K562 (cell line): ENCODE measurements around the gene THOP1. TPM values are rescaled to one million over a fixed set of nuclear protein-coding genes. Genes with fewer than 3 reads are reported as not detected.

Experiments
- ATAC-seq: fragments of 200-7000 bp; cut with Tn5 transposase; 3 replicates; pipeline ENCODE4 v1.9.1; 2020; ENCODE audit warnings: moderate library complexity
- BruUV-seq: library from RNA; stranded (reverse); fragments of 400-500 nt; replicated peaks from 2 replicates; lab custom pipeline; 2021; lab: Mats Ljungman, UMichigan
- CTCF ChIA-PET: fragments of 300-600 bp; formaldehyde crosslinking; extraction: SDS; loops from one replicate; lab custom pipeline; 2021; ENCODE audit warnings: low intra/inter-chr PET ratio; lab: Yijun Ruan, JAX
- POLR2A ChIA-PET: fragments of 300-600, 350-650 bp; sonication (Branson Sonifier 250); formaldehyde crosslinking; extraction: SDS; loops from one replicate; lab custom pipeline; 2021; ENCODE audit warnings: antibody characterized with exemption, inconsistent platforms; lab: Yijun Ruan, JAX
- DNase-seq, 4 experiments: peaks; one replicate each; pipeline versions ENCODE4 v3.0.0 to v3.0.0-alpha.2; 2011 to 2018; ENCODE audit warnings: low spot score in 3 of 4, mixed read lengths in 3 of 4; ENCODE audit errors: extremely low read depth in 1 of 4
- FAIRE-seq: peaks from 2 replicates; lab custom pipeline; 2011; peaks lifted over from hg19 to GRCh38; lab: Jason Lieb, UNC
- H2AFZ ChIP-seq: 2 replicates; pipeline ENCODE4 v1.6.0; 2011; ENCODE audit warnings: low read depth, low read length, control low read depth, inconsistent platforms
- H3K27ac ChIP-seq: fragments of 200-600 bp; 3 replicates; pipeline ENCODE4 v1.8.0; 2011; ENCODE audit warnings: low read depth, mild to moderate bottlenecking, control low read depth, inconsistent platforms, low read length, moderate library complexity, mixed read lengths; ENCODE audit errors: extremely low read depth
- H3K27me3 ChIP-seq, 2 experiments: fragments of 300-600 bp in 1 of 2; 2 replicates in 1 of 2; 3 replicates in 1 of 2; pipeline versions ENCODE4 v1.6.0 to v1.8.0; 2011; ENCODE audit warnings: inconsistent platforms in 2 of 2, low read length in 2 of 2, mild to moderate bottlenecking in 1 of 2, mixed read lengths in 1 of 2, moderate library complexity in 1 of 2; ENCODE audit not compliant: control insufficient read depth in 2 of 2, insufficient read depth in 2 of 2
- H3K36me3 ChIP-seq: fragments of 300-600 bp; 3 replicates; pipeline ENCODE4 v1.8.0; 2011; ENCODE audit warnings: mild to moderate bottlenecking, low read length, inconsistent platforms; ENCODE audit not compliant: control insufficient read depth, insufficient read depth
- H3K4me1 ChIP-seq, 2 experiments: fragments of 200-600 bp in 1 of 2; replicated peaks in 1 of 2; 2 replicates in 1 of 2; 3 replicates in 1 of 2; pipeline versions ENCODE4 v1.5.1 to v1.8.0; 2011; ENCODE audit warnings: inconsistent platforms in 2 of 2, low read length in 2 of 2, mild to moderate bottlenecking in 1 of 2, mixed read lengths in 1 of 2, moderate library complexity in 1 of 2; ENCODE audit not compliant: control insufficient read depth in 2 of 2, insufficient read depth in 2 of 2
- H3K4me2 ChIP-seq: 2 replicates; pipeline ENCODE4 v1.6.1; 2011; ENCODE audit warnings: low read length, control low read depth, inconsistent platforms, mixed read lengths; ENCODE audit not compliant: insufficient read depth
- H3K4me3 ChIP-seq: fragments of 200-600 bp; sonication (generic), shearing (Covaris generic); 2 replicates; pipeline ENCODE4 v1.5.1; 2016; ENCODE audit warnings: control low read depth, inconsistent platforms
- H3K79me2 ChIP-seq: fragments of 200-600 bp; 3 replicates; pipeline ENCODE4 v1.8.0; 2011; ENCODE audit warnings: low read length, inconsistent platforms; ENCODE audit not compliant: control insufficient read depth, insufficient read depth
- H3K9ac ChIP-seq, 2 experiments: 2 replicates each; pipeline versions ENCODE4 v1.6.0 to v1.6.1; 2011; ENCODE audit warnings: low read depth in 2 of 2, low read length in 2 of 2, control low read depth in 1 of 2, inconsistent platforms in 1 of 2, mild to moderate bottlenecking in 1 of 2, mixed read lengths in 1 of 2; ENCODE audit not compliant: insufficient read depth in 1 of 2
- H3K9me1 ChIP-seq: one replicate; pipeline ENCODE4 v1.6.0; 2011; ENCODE audit warnings: inconsistent platforms, mild to moderate bottlenecking, low read length, moderate library complexity; ENCODE audit not compliant: control insufficient read depth, insufficient read depth
- H3K9me3 ChIP-seq: replicated peaks from 2 replicates; pipeline ENCODE4 v1.5.1; 2011; ENCODE audit warnings: low read depth, low read length, inconsistent platforms; ENCODE audit not compliant: control insufficient read depth, insufficient read depth
- H4K20me1 ChIP-seq: replicated peaks from 2 replicates; pipeline ENCODE4 v1.6.1; 2011; ENCODE audit warnings: low read length, inconsistent platforms, mixed read lengths; ENCODE audit not compliant: control insufficient read depth, insufficient read depth
- ADNP ChIP-seq: fragments of 200-800 bp; sonication (Bioruptor generic); IDR thresholded peaks from 2 replicates; pipeline ENCODE4 v1.6.1; 2016; ENCODE audit warnings: missing genetic modification characterization, missing compliant biosample characterization
- CBFB ChIP-seq: sonication (generic); formaldehyde crosslinking; IDR thresholded peaks from 2 replicates; pipeline ENCODE4 v1.4.0; 2020; ENCODE audit warnings: mild to moderate bottlenecking, missing genetic modification reagents
- TAF15 ChIP-seq: fragments of 200-400 bp; formaldehyde crosslinking; IDR thresholded peaks from 2 replicates; pipeline ENCODE4 v1.6.1; 2017; ENCODE audit warnings: mild to moderate bottlenecking, low read depth, low read length, moderate library complexity
- TCF3 ChIP-seq: sonication (generic); formaldehyde crosslinking; IDR thresholded peaks from 2 replicates; pipeline ENCODE4 v1.4.0; 2020; ENCODE audit warnings: mild to moderate bottlenecking, missing genetic modification reagents
- ZNF77 ChIP-seq: fragments of 250-450 bp; sonication (Bioruptor Pico); IDR thresholded peaks from 2 replicates; pipeline ENCODE4 v1.5.0; 2020
- ZNF778 ChIP-seq: fragments of 450-650 bp; formaldehyde crosslinking; IDR thresholded peaks from 2 replicates; pipeline ENCODE4 v1.4.0; 2020; ENCODE audit warnings: mild to moderate bottlenecking, moderate library complexity
- WGBS: fragments of 100-300 bp; shearing (Covaris generic); methylation state at CpG from one replicate; pipeline ENCODE4 v1.1.6; 2016; ENCODE audit warnings: low coverage, mixed read lengths; ENCODE audit not compliant: insufficient coverage; ENCODE audit errors: missing lambda C conversion rate; 5-methylcytosine and 5-hydroxymethylcytosine counted together
- in situ Hi-C: fragments of 300-500 bp; cut with MboI; formaldehyde crosslinking; loops from 4 replicates; pipeline ENCODE4 v1.15.0; 2018; ENCODE audit warnings: inconsistent platforms, mixed read lengths
- intact Hi-C: fragments of 100-400 bp; cut with micrococcal nuclease; formaldehyde crosslinking; loops from 2 replicates; pipeline ENCODE4 v1.14.2; 2022
- polyA plus RNA-seq, 8 experiments: library from polyadenylated mRNA; depleted of rRNA in 4 of 8; stranded (reverse) in 5 of 8; unstranded in 3 of 8; fragments of >200 nt; fragmentation: Nextera tagmentation in 2 of 8; fragmentation: Illumina TruSeq in 1 of 8; extraction: Ambion mirVana in 2 of 8; extraction: Trizol in 1 of 8; gene quantifications; 2 replicates each; pipeline versions ENCODE4 v1.2.1 to v1.2.3, GENCODE V29; 2011 to 2014; ENCODE audit warnings: inconsistent platforms in 1 of 8, missing spikeins in 1 of 8
- total RNA-seq, 7 experiments: library from RNA; depleted of rRNA in 6 of 7; stranded (reverse); fragments of >200 nt in 6 of 7; fragmentation: Illumina TruSeq in 2 of 7; extraction: Trizol in 2 of 7; gene quantifications; 2 replicates each; pipeline versions ENCODE4 v1.2.1 to v1.2.3, GENCODE V29; 2011 to 2021; ENCODE audit warnings: low replicate concordance in 1 of 7
- TF ChIP-seq, protein P1 (sequence below): fragments of 450-650 bp; IDR thresholded peaks from 2 replicates; pipeline ENCODE4 v1.6.1; 2016

THOP1 gene
- total and polyA plus RNA-seq, 9 of the 15 experiments (the other 6 are each of a cell fraction or from before 2014, with no cell fraction given) = 1.3 to 255 (median 96.1) TPM

DNA sequence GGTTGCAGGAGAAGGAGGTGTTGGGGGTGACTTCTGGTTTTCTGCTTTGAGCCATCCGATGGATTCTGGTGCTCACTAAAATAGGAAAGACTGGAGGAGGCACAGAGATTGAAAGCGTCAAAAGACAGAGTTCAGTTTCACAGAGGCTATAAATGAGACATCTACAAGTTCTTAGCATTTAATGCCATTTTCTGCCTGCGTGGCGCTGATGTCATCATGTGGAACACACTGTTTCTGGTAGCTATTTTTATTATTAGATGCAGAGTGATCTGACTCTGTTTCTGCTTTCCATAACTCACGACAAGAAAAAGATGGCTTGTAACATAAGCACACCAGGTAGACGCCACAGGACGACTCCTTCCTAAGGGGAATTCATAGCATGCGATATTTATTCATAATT is 42.2 kb upstream of the THOP1 start (continued):
- TF ChIP-seq TAF15 (no peak), ZNF77 (CRISPR knock-in tag) (no peak), ADNP (tag) (no peak), CBFB (no peak), ZNF778 (CRISPR knock-in tag) (no peak)

DNA sequence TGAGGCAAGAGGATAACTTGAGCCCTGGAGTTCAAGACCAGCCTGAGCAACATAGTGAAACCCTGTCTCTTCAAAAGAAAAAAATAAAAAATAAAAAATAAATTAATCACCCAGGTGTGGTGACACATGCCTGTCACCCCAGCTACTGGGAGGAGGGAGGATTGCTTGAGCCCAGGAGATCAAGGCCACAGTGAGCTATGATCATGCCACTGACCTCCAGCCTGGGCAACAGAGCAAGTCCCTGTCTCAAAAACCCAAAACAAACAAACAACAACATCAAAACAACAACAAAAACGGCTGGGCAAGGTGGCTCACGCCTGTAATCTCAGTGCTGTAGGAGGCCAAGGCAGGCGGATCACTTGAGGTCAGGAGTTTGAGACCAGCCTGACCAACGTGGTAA is 41.2 kb upstream of the THOP1 start:
- in situ Hi-C loops = no loop called here
- FAIRE-seq (no peak), ATAC-seq (no peak)

More for the DNA sequence above, 41.2 kb upstream of the THOP1 start:
- no peaks in the 10 kb centered on the region for H3K9me1 ChIP-seq
- H4K20me1 ChIP-seq = no peaks in the 10 kb centered on the region
- ChIA-PET CTCF (no interaction called here), POLR2A (no interaction called here)
- H3K9ac ChIP-seq = no peak overlapping the region
- no peak for TF ChIP-seq TCF3 (CRISPR knock-in tag)
- TF ChIP-seq, protein P1, sequence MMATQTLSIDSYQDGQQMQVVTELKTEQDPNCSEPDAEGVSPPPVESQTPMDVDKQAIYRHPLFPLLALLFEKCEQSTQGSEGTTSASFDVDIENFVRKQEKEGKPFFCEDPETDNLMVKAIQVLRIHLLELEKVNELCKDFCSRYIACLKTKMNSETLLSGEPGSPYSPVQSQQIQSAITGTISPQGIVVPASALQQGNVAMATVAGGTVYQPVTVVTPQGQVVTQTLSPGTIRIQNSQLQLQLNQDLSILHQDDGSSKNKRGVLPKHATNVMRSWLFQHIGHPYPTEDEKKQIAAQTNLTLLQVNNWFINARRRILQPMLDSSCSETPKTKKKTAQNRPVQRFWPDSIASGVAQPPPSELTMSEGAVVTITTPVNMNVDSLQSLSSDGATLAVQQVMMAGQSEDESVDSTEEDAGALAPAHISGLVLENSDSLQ = peak; percentile 45; the same call in 1 of the 2 replicates
- no peaks in the 10 kb centered on the region for H3K9me3 ChIP-seq
- intact Hi-C loops = no loop called here
- H3K27ac ChIP-seq = no peak overlapping the region
- no TSS peak for BruUV-seq
- peaks cover 18 to 37% of the 10 kb centered on the region in 2 experiments; a peak in 4 of 5 replicates for H3K27me3 ChIP-seq
- peaks cover 0 to 10% of the 10 kb centered on the region in 2 experiments; a peak in 2 of 5 replicates for H3K4me1 ChIP-seq
- DNase-seq = no peak
- H3K36me3 ChIP-seq = no peaks in the 10 kb centered on the region; the same call in 2 of the 3 replicates
- 14% methylated on average over 4 of the region's 4 CpGs for WGBS
- no peak overlapping the region for H3K4me3 ChIP-seq
- peaks cover 8% of the 10 kb centered on the region for H3K79me2 ChIP-seq
- H2AFZ ChIP-seq = no peak overlapping the region
- H3K4me2 ChIP-seq = no peak overlapping the region
